ENCODE measurements around the gene ITPR1. TPM values are rescaled to one million over a fixed set of nuclear protein-coding genes. Genes with fewer than 3 reads are reported as not detected.

The ITPR1 gene
- total and polyA plus RNA-seq, 4 experiments from 2014 or later, result 6.1 to 72.8 (median 44.2) TPM

GRCh38 chr3:4514916-4515315, 21.8 kb downstream of the ITPR1 start:
- intact Hi-C loops (cut with micrococcal nuclease), result loop anchor here (5.0 kb wide), 1 partner anchor 57 kb away; no protein-coding TSS in a partner anchor
- CTCF ChIA-PET (ENCODE audit: partially characterized antibody), result interaction anchor here (1.5 to 3.8 kb wide), 2 partner anchors 21 to 22 kb away, joined by 3 to 11 read pairs; partner anchors contain the start of gene ITPR1
- peaks cover 29% of the 10 kb centered on the region for H3K4me1 ChIP-seq (ENCODE audit: insufficient read depth, low read length)

GRCh38 chr3:4515916-4516579, 22.9 kb downstream of the ITPR1 start:
- ChIA-PET CTCF (ENCODE audit: partially characterized antibody) (interaction anchor here (1.5 to 5.0 kb wide), 3 partner anchors 20 to 117 kb away, joined by 3 to 44 read pairs (median 11); partner anchors contain the start of gene ITPR1), POLR2A (ENCODE audit: partially characterized antibody) (interaction anchor here (10.4 kb wide), 1 partner anchor 23 kb away, joined by 106 read pairs; the partner anchor contains the start of gene ITPR1)
- intact Hi-C loops (cut with micrococcal nuclease), result loop anchor here (5.0 kb wide), 1 partner anchor 56 kb away; no protein-coding TSS in a partner anchor
- peaks cover 29% of the 10 kb centered on the region for H3K4me1 ChIP-seq (ENCODE audit: insufficient read depth, low read length)
- no peak overlapping the region for H3K4me3 ChIP-seq (ENCODE audit: low read length in 2 of 2)
- H3K9me3 ChIP-seq (ENCODE audit: control insufficient read depth in 1 of 2, low read length in 2 of 2), result no peaks in the 10 kb centered on the region
- peaks cover 15 to 41% (median 29%) of the 10 kb centered on the region in 4 donors for H3K4me1 Mint-ChIP-seq
- H3K9me3 Mint-ChIP-seq, result no peaks in the 10 kb centered on the region
- H3K36me3 ChIP-seq (ENCODE audit: insufficient read depth, low read length), result no peaks in the 10 kb centered on the region
- no peak overlapping the region for H3K4me3 Mint-ChIP-seq
- H3K27me3 Mint-ChIP-seq, result no peaks in the 10 kb centered on the region
- no peak for DNase-seq
- peaks cover 4 to 5% of the 10 kb centered on the region in 2 donors for H3K36me3 Mint-ChIP-seq
- no peaks in the 10 kb centered on the region for H3K27me3 ChIP-seq (ENCODE audit: insufficient read depth, low read length)
- H3K27ac ChIP-seq (ENCODE audit: low read depth, low read length), result no peak overlapping the region
- peak overlapping the region in 3 of 7 donors; percentile 19 to 50 (median 38) for H3K27ac Mint-ChIP-seq

More at GRCh38 chr3:4514916-4515315, 21.8 kb downstream of the ITPR1 start:
- H3K4me3 Mint-ChIP-seq, result no peak overlapping the region
- Histone ChIP-seq H3K27ac (ENCODE audit: low read depth, low read length) (no peak overlapping the region), H3K9me3 (ENCODE audit: control insufficient read depth in 1 of 2, low read length in 2 of 2) (no peaks in the 10 kb centered on the region), H3K36me3 (ENCODE audit: insufficient read depth, low read length) (no peaks in the 10 kb centered on the region), H3K27me3 (ENCODE audit: insufficient read depth, low read length) (no peaks in the 10 kb centered on the region), H3K4me3 (ENCODE audit: low read length in 2 of 2) (no peak overlapping the region)
- POLR2A ChIA-PET (ENCODE audit: partially characterized antibody), result interaction anchor here (10.4 kb wide), 1 partner anchor 21 kb away, joined by 106 read pairs; the partner anchor contains the start of gene ITPR1
- H3K4me1 Mint-ChIP-seq, result peaks cover 21 to 35% (median 29%) of the 10 kb centered on the region in 4 donors
- H3K9me3 Mint-ChIP-seq, result no peaks in the 10 kb centered on the region
- H3K36me3 Mint-ChIP-seq, result peaks cover 5 to 7% of the 10 kb centered on the region in 2 donors
- no peak for DNase-seq
- H3K27me3 Mint-ChIP-seq, result no peaks in the 10 kb centered on the region
- H3K27ac Mint-ChIP-seq, result peak overlapping the region in 4 of 7 donors; percentile 11 to 25 (median 16)

- H3K27me3 ChIP-seq (ENCODE audit: insufficient read depth, low read length), result no peaks in the 10 kb centered on the region
- H3K36me3 Mint-ChIP-seq, result peaks cover 5% of the 10 kb centered on the region in 2 donors
- peak overlapping the region in 1 of 8 donors; percentile 26 for H3K4me3 Mint-ChIP-seq
- peaks cover 29% of the 10 kb centered on the region for H3K4me1 ChIP-seq (ENCODE audit: insufficient read depth, low read length)
- H3K9me3 ChIP-seq (ENCODE audit: control insufficient read depth in 1 of 2, low read length in 2 of 2), result no peaks in the 10 kb centered on the region
- H3K27me3 Mint-ChIP-seq, result no peaks in the 10 kb centered on the region
- no peaks in the 10 kb centered on the region for H3K9me3 Mint-ChIP-seq
- no peak overlapping the region for H3K27ac ChIP-seq (ENCODE audit: low read depth, low read length)
- no peak overlapping the region for H3K4me3 ChIP-seq (ENCODE audit: low read length in 2 of 2)
- peaks cover 15 to 41% (median 29%) of the 10 kb centered on the region in 4 donors for H3K4me1 Mint-ChIP-seq
- intact Hi-C loops (cut with micrococcal nuclease), result loop anchor here (5.0 kb wide), 1 partner anchor 55 kb away; no protein-coding TSS in a partner anchor
- DNase-seq, result no peak
- CTCF ChIA-PET (ENCODE audit: partially characterized antibody), result interaction anchor here (1.1 to 5.0 kb wide), 5 partner anchors 12 to 116 kb away, joined by 4 to 44 read pairs (median 18); partner anchors contain the start of genes ITPR1 and SUMF1
- no peaks in the 10 kb centered on the region for H3K36me3 ChIP-seq (ENCODE audit: insufficient read depth, low read length)
- H3K27ac Mint-ChIP-seq, result peak overlapping the region in 6 of 7 donors; percentile 7 to 86 (median 64)
- POLR2A ChIA-PET (ENCODE audit: partially characterized antibody), result interaction anchor here (0.6 to 10.4 kb wide), 3 partner anchors 13 to 87 kb away, joined by 3 to 106 read pairs (median 12); partner anchors contain the start of gene ITPR1
These were observed 23.9 kb downstream of the ITPR1 start for GRCh38 chr3:4517093-4517492.

DNA sequence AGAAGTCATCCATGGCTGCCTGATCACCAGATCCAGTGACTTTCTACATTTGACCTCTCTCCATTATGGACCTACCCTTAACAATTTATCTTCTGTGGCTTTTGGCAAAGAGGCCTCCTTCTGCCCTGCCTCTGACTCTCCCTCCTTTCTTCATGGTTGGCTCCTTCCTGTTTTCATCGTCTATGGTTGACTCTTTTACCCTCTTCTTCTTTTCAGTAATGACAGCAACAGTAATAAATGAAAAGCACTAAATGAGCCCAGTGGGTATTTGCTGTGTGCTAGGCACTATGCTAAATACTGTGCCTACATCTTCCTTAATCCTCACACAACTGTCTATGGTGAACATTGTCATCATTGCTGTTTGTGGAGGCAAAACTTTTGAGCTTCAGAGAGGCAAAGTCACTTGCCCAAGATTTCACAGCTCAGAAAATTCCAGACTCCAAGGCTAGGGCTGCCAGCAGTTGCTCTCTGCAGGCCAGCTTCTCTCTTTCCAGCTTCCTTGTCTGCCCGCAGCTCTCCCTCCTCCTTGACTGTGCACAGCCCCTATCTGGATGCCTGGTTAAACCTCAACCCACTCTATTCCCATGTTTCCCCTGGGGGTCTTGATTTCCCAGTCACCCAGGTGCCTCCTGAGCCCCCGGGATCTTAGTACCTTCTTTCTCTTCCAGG, 24.6 kb downstream of the ITPR1 start:
- H3K9me3 ChIP-seq (ENCODE audit: control insufficient read depth in 1 of 2, low read length in 2 of 2), result no peaks in the 10 kb centered on the region
- no peaks in the 10 kb centered on the region for H3K36me3 ChIP-seq (ENCODE audit: insufficient read depth, low read length)
- no peaks in the 10 kb centered on the region for H3K27me3 ChIP-seq (ENCODE audit: insufficient read depth, low read length)
- no peaks in the 10 kb centered on the region for H3K9me3 Mint-ChIP-seq
- peaks cover 10 to 11% of the 10 kb centered on the region in 2 donors for H3K36me3 Mint-ChIP-seq
- H3K4me3 ChIP-seq (ENCODE audit: low read length in 2 of 2), result no peak overlapping the region
- H3K4me3 Mint-ChIP-seq, result peak overlapping the region in 5 of 8 donors; percentile 36 to 78 (median 51)
- ChIA-PET POLR2A (ENCODE audit: partially characterized antibody) (interaction anchor here (1.1 to 10.4 kb wide), 3 partner anchors 11 to 24 kb away, joined by 3 to 106 read pairs (median 12); partner anchors contain the start of gene ITPR1), CTCF (ENCODE audit: partially characterized antibody) (interaction anchor here (1.1 to 5.0 kb wide), 9 partner anchors 13 to 1317 kb away, joined by 3 to 44 read pairs (median 6); partner anchors contain the start of genes ITPR1 and SUMF1)
- peaks cover 15 to 41% (median 29%) of the 10 kb centered on the region in 4 donors for H3K4me1 Mint-ChIP-seq
- peak overlapping the region; percentile 47 to 95 (median 86) for H3K27ac Mint-ChIP-seq
- H3K4me1 ChIP-seq (ENCODE audit: insufficient read depth, low read length), result peaks cover 29% of the 10 kb centered on the region
- peak overlapping the region; percentile 49 for H3K27ac ChIP-seq (ENCODE audit: low read depth, low read length)
- intact Hi-C loops (cut with micrococcal nuclease), result loop anchor here (2.0 to 5.0 kb wide), 2 partner anchors 51 to 55 kb away; partner anchors contain the start of gene SUMF1
- no peaks in the 10 kb centered on the region for H3K27me3 Mint-ChIP-seq
- DNase-seq, result no peak

GRCh38 chr3:4520033-4520816, 27.1 kb downstream of the ITPR1 start:
- no peak for DNase-seq
- Mint-ChIP-seq H3K9me3 (no peaks in the 10 kb centered on the region), H3K27me3 (no peaks in the 10 kb centered on the region), H3K4me3 (peak overlapping the region in 1 of 8 donors; percentile 31), H3K36me3 (peaks cover 22 to 25% of the 10 kb centered on the region in 2 donors), H3K27ac (peak overlapping the region in 6 of 7 donors; percentile 61 to 86 (median 84)), H3K4me1 (peaks cover 18 to 45% (median 31%) of the 10 kb centered on the region in 4 donors)
- H3K27ac ChIP-seq (ENCODE audit: low read depth, low read length), result no peak overlapping the region
- H3K9me3 ChIP-seq (ENCODE audit: control insufficient read depth in 1 of 2, low read length in 2 of 2), result no peaks in the 10 kb centered on the region
- ChIA-PET POLR2A (ENCODE audit: partially characterized antibody) (interaction anchor here (0.8 to 10.4 kb wide), 3 partner anchors 27 to 53 kb away, joined by 3 to 106 read pairs (median 3); partner anchors contain the start of genes ITPR1 and SUMF1), CTCF (ENCODE audit: partially characterized antibody) (interaction anchor here (0.8 to 5.0 kb wide), 11 partner anchors 10 to 191 kb away, joined by 3 to 44 read pairs (median 5); partner anchors contain the start of gene ITPR1)
- no peaks in the 10 kb centered on the region for H3K27me3 ChIP-seq (ENCODE audit: insufficient read depth, low read length)
- no peaks in the 10 kb centered on the region for H3K36me3 ChIP-seq (ENCODE audit: insufficient read depth, low read length)
- H3K4me3 ChIP-seq (ENCODE audit: low read length in 2 of 2), result no peak overlapping the region
- peaks cover 29% of the 10 kb centered on the region for H3K4me1 ChIP-seq (ENCODE audit: insufficient read depth, low read length)
- intact Hi-C loops (cut with micrococcal nuclease), result no loop called here

- Mint-ChIP-seq H3K9me3 (no peaks in the 10 kb centered on the region), H3K4me3 (no peak overlapping the region), H3K27ac (peak overlapping the region in 1 of 7 donors; percentile 70), H3K36me3 (peaks cover 25 to 29% of the 10 kb centered on the region in 2 donors), H3K4me1 (peaks cover 14 to 35% (median 26%) of the 10 kb centered on the region in 4 donors), H3K27me3 (no peaks in the 10 kb centered on the region)
- Histone ChIP-seq H3K27me3 (ENCODE audit: insufficient read depth, low read length) (no peaks in the 10 kb centered on the region), H3K9me3 (ENCODE audit: control insufficient read depth in 1 of 2, low read length in 2 of 2) (no peaks in the 10 kb centered on the region), H3K4me1 (ENCODE audit: insufficient read depth, low read length) (peaks cover 18% of the 10 kb centered on the region), H3K4me3 (ENCODE audit: low read length in 2 of 2) (no peak overlapping the region), H3K36me3 (ENCODE audit: insufficient read depth, low read length) (no peaks in the 10 kb centered on the region), H3K27ac (ENCODE audit: low read depth, low read length) (no peak overlapping the region)
- CTCF ChIA-PET (ENCODE audit: partially characterized antibody), result interaction anchor here (1.3 to 1.5 kb wide), 2 partner anchors 14 to 46 kb away, joined by 3 read pairs; no protein-coding TSS in a partner anchor
- POLR2A ChIA-PET (ENCODE audit: partially characterized antibody), result interaction anchor here (10.4 kb wide), 1 partner anchor 29 kb away, joined by 106 read pairs; the partner anchor contains the start of gene ITPR1
- intact Hi-C loops (cut with micrococcal nuclease), result no loop called here
- DNase-seq, result no peak
These were observed 29.8 kb downstream of the ITPR1 start for GRCh38 chr3:4522947-4523346.
